GM19099 (cell line): Measurements from ENCODE around the gene MYCL.

Experiments used
- POLR2A ChIP-seq: IDR thresholded peaks from 3 replicates; pipeline ENCODE4 v1.6.1; 2011; ENCODE audit warnings: low read depth; ENCODE audit not compliant: insufficient read length; ENCODE audit errors: extremely low read depth

Gene MYCL

GRCh38 chr1:39877980-39878956 lies 23.4 kb downstream of the MYCL start:
- no peak for TF ChIP-seq POLR2A

- no peak for TF ChIP-seq POLR2A
Observed at GRCh38 chr1:39877231-39877778, 24.4 kb downstream of the MYCL start.

GRCh38 chr1:39876144-39876543 lies 25.6 kb downstream of the MYCL start:
- no peak for TF ChIP-seq POLR2A

- no peak for TF ChIP-seq POLR2A
Observed at GRCh38 chr1:39872698-39873097, 29.0 kb downstream of the MYCL start.

- no peak for TF ChIP-seq POLR2A
Observed at GRCh38 chr1:39871796-39872195, 29.9 kb downstream of the MYCL start.

GRCh38 chr1:39866767-39867166 lies 35.0 kb downstream of the MYCL start:
- TF ChIP-seq POLR2A, result no peak

- TF ChIP-seq POLR2A, result no peak
Observed at GRCh38 chr1:39865762-39866161, 36.0 kb downstream of the MYCL start.

- no peak for TF ChIP-seq POLR2A
Observed at GRCh38 chr1:39863177-39863576, 38.5 kb downstream of the MYCL start.

GRCh38 chr1:39861003-39861402 lies 40.7 kb downstream of the MYCL start:
- no peak for TF ChIP-seq POLR2A

- no peak for TF ChIP-seq POLR2A
Observed at GRCh38 chr1:39859859-39860812, 41.6 kb downstream of the MYCL start.

- no peak for TF ChIP-seq POLR2A
Observed at GRCh38 chr1:39858315-39858714, 43.4 kb downstream of the MYCL start.

GRCh38 chr1:39857126-39857878 lies 44.4 kb downstream of the MYCL start:
- no peak for TF ChIP-seq POLR2A

GRCh38 chr1:39854738-39855137 lies 47.0 kb downstream of the MYCL start:
- no peak for TF ChIP-seq POLR2A

GRCh38 chr1:39854314-39854713 lies 47.4 kb downstream of the MYCL start:
- TF ChIP-seq POLR2A, result no peak
